Stimulated activated CD4-positive, alpha-beta T cell treated with anti-CD3 and anti-CD28 coated beads, Interleukin-2, amount 100 ng/mL, for 48 hours (primary cell): ENCODE results near the gene CDC16.
"Not testable (repeated sequence)": the region's sequence is repeated elsewhere in the genome, so short reads cannot be mapped to it uniquely, and the experiment has no call there.

ENCODE experiments used
- DNase-seq, 2 donors: peaks; one replicate each; pipeline ENCODE4 v3.0.0-alpha.2; 2020

Gene CDC16

DNA sequence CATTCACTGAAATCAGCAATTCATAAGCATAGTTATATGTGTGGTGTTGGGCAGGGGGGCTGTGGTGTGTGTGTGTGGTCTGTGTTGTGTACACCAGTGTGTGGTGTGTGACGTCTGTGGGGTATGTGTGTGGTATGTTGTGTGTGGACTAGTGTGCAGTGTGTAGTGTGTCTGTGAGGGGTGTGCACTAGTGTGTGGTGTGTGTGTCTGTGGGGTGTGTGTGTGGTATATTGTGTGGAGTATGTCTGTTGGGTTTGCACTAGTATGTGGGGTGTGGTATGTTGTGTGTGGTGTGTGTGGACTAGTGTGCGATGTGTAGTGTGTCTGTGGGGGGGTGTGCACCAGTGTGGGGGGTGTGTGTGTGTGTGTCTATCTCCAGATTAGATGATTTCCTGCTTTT lies 7.2 kb upstream of the CDC16 start:
- no peak for DNase-seq

DNA sequence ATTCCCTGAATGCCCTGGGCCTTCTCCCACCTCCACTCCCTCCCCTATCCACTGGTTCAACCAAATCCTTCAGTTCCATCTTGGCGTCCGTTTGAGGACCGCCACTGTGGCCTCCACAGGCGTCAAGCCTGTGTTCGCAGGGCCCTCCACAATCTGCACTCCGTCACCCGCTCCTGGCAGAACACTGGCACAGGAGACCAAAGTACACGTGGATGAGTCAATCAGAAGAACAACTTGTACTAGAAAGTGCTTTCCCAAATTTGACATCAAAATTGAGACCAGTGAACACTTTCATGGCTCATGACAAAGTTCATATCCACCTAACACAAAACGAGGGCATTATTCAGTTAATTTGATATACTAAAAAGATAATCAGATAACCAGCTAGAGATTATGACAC lies 6.5 kb upstream of the CDC16 start:
- DNase-seq, result no peak

DNA sequence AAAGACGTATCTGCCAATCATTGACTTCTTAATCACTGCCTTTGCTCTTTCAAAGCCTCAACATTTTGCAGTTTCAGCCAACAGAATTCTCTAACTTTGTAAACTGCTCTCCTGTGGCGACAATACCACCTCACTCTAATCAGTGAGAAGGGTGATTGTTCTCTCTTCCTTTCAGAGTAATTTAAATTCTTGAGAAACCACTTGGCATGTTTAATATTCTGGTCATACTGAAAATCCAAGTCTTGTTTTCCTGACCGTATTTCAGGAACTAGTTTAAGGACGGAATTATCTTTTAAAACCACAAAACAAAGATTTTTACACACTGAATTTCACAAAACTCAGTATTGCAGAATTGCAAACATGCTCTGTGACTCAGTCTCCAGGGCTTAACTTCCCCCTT lies 5.2 kb upstream of the CDC16 start:
- DNase-seq, result no peak

DNA sequence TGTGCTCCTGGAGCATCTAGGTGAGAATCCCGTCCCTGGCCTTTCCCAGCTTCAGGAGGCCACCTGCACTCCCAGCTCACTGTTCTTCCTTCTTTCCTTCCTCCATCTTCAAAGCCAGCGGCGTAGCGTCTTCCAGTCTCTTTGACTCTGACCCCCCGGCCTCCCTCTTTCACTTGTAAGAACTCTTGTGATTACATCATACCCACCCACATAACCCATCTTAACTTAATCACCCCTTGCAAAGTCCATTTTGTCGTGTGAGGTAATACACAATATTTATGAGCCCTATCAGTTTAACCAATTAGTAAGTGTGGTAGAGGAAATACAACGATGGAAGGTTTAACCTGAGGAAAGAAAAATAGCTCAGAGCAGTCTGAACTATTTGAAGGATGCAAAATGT lies 4.6 kb upstream of the CDC16 start:
- no peak for DNase-seq

DNA sequence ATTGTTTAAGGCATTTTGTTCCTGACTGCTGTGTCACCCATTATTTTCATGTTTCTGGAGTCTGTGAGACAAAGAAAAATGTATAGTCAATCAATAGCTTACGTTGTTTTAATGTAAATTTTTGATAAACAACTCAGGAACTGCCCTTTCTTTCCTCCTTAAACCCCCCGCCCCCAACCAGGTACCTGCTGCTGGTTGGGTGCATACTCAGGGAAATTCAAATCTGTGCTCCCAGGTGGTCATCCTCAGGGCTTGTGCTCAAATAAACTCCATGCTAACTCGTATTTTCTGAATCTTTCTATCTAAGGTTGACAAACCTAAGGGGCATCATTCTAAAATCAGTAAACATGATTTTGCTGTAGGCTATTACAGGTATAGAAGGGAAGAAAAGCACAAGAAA lies 4.1 kb upstream of the CDC16 start:
- DNase-seq, result no peak

DNA sequence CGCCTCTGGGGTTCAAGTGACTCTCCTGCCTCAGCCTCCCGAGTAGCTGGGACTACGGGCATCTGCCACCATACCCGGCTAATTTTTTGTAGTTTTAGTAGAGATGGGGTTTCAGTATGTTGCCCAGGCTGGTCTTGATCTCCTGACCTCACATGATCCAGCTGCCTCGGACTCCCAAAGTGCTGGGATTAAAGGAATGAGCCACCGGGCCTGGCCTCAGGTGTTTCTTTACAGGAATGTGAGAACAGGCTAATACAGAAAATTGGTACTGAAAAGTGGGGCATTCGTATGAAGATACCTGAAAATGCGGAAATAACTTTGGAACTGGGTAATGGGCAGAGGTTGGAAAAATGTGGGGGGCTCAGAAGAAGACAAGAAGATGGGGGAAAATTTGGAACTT lies 2.8 kb upstream of the CDC16 start:
- DNase-seq, result no peak

DNA sequence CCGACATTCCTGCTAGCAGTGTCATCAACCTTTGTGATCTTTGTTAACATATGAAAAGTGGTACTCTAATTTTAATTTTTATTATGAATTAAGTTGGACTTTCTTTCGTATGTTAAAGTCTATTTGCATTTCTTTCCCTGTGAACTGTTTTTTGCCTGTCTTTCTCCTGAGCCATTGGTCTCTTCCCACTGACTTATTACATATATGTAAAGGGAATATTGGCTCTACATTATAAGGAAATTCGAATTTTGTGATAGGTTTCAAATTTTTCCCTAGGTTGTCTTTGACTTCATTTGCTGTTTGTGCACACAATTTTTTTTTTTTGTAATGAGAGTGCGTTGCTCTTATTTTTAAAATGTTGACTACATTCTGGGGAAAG lies 442 bp upstream of the CDC16 start:
- DNase-seq, result no peak

DNA sequence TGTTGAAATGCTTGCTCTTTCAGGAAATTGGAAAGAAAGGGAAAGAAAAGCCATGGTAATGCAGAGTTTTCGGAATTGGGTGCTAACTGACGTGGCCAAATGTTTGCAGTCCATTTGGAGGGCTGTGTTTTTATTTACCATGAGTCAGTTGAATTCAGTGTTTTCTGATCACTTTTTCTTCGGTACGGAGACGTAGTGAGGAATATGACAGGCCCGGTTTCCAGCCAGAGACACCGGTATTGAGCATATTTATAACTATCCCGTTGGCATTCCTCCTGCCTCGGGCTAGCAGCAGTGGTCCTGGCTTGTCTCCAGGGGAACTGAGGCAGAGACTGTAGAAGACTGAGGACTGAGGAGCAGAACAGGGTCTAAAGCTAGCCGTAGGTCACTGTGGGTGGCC lies 1.0 kb downstream of the CDC16 start:
- DNase-seq, result no peak

DNA sequence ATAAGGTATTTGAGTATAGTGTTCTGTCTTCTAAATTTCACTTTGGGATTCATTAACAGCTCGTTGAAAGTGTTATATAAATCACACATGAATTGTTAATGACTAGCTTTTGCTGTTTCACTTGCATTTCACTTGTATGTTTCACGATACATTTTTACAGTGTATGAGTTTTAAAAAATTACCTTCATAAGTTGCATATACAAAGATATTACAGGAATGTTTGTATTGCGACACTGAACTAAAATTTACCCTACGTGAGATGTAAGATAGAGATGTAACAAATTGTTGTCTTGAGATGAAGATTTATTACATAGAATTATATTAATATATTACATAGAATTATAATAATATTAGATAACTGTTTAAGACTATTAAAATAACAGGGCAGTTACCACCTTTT lies 1.5 kb downstream of the CDC16 start:
- DNase-seq, result no peak

DNA sequence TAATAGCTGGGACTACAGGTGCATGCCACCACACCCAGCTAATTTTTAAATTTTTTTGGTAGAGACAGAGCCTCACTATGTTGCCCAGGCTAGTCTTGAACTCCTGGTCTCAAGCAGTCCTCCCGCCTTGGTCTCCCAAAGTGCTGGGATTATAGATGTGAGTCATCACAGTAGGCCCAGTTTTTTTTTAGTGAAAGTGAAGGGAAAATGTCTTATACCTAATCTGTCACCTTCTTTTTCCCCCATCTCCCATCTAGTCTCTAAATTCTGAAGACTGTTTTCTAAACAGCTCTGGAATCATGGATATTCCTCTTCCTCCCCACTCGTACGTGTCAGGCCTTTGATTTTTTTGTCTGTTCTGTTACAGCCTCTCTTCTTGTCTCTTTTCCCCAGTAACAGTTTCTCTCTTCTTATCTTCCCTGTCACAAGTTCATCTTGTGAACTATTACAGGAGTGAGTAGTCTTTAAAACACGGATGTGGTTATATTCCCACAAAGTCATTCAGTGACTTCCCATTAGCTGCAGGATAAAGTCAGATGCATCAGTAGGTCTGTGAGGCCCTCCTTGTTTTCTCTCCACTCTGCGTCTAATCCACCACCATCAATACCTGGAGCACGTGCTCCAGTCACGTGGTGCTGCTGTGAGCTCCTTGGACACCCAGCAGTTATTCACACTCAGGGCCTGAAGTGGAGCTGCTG lies 2.9 kb downstream of the CDC16 start:
- no peak for DNase-seq

DNA sequence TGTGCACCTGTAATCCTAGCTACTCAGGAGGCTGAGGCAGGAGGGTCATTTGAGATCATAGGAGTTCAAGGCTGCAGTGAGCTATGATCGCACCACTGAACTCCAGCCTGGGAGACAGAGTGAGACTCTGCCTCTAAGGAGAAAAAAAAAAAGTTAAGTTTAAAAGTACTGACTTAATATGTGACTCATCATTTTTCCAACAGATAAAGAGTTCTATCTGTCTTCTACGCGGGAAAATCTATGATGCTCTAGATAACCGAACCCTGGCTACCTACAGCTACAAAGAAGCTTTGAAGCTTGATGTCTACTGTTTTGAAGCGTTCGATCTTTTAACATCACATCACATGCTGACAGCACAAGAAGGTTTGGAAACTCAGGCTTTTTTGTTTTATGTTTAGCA lies 7.2 kb downstream of the CDC16 start:
- DNase-seq, result no peak

DNA sequence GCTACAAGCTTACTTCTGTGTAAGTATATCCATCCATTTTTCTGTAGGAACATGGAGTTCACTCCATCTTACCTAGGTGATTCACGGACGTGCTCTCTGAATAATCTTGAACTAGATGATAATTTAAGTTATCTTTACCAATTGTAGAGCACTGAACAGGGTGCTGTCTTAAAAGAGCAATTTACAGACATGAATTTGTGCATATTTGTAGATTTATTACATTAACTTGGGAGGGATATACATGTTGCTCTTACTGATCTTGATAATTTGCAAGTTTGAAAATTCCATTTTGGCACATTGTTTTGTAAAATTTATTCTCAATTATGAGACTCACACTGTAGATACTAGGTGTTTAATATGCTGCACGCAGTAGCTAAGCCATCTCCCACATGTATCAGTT lies 9.3 kb downstream of the CDC16 start:
- no peak for DNase-seq

DNA sequence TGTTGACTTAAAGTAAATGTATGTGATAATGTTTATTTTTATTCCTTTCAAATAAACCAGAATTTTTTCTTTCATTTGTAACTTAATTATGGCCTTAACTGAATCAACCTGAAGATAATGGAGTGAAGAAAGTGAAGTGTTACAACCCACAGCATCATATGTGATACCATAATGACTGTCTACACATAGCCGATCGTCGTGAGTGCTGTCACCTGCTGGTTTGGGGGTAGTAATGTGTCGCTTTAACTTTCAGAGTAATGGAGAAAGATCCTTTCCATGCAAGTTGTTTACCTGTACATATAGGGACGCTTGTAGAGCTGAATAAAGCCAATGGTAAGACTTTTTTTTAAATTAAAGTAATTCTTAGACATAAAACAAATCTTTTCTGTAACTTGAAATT lies 9.9 kb downstream of the CDC16 start:
- no peak for DNase-seq

DNA sequence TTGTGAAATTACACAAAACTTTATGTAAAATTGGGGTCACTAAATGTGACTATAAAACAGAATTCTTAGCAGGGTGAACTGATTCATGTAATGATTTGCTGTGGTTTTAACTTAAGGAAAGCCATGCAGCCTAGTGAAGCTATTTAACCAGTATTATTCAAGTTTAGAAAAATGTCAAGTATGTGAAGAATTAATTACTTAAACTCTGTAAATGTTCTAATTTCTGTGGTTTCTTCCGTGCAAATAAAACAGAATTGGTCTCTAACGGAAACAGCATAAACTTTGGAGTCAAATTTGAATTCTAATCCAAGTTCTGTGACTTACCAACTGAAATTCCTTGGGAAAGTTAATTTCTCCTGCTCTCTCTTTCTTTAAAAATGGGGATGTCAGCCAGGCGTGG lies 13.3 kb downstream of the CDC16 start:
- no peak for DNase-seq

DNA sequence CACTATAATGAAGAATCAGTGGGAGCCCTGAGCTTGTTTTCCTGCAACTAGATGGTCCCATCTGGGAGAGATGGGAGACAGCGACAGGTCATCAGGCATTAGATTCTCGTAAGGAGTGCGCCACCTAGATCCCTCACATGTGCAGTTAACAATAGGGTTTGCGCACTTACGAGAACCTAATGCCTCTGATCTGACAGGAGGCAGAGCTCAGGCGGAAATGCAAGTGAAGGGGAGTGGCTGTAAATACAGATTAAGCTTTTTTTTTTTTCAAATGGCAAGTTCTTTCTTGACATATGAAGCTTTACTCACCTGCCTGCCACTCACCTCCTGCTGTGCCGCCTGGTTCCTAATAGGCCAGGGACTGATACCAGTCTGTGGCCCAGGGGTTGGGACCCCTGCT lies 14.4 kb downstream of the CDC16 start:
- no peak for DNase-seq

DNA sequence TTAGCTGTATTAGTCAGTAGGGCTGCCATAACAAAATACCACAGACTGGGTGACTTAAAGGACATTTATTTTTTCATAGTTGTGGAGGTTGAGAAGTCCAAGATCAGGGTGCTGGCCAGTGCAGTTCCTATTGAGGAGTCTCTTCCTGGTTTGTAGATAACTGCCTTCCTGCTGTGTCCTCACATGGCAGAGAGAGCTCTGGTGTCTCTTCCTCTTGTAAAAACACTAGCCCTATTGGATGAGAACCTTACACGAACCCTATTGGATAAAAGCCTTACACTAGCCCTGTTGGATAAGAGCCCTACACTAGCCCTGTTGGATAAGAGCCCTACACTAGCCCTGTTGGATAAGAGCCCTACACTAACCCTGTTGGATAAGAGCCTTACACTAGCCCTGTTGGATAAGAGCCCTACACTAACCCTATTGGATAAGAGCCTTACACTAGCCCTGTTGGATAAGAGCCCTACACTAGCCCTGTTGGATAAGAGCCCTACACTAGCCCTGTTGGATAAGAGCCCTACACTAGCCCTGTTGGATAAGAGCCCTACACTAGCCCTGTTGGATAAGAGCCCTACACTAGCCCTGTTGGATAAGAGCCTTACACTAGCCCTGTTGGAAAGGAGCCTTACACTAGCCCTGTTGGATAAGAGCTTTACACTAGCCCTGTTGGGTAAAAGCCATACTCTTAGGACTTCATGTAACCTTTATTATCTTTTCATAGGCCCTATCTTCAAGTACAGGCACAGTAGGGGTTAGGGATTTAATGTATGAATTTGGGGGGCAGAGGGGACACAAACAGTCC lies 17.1 kb downstream of the CDC16 start:
- DNase-seq, result not testable (repeated sequence)

DNA sequence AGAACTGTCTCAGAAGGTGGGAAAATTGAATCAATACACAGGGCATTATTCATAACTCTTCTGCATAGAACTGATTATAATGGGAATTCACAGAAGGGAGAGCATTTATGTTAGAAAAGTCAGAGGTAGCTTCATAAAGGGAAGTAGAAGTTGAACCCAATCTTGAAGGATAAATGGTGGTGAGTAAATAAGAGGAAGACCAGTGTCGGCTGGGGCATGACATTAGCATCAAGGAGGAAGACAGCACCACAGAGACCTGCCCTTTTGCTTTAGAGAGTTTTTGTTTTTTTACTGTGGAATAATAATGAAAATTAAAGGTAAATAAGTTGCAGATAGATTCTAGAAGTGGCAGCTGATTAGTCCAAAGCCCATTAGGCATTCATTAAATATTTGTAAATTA lies 21.9 kb downstream of the CDC16 start:
- no peak for DNase-seq

DNA sequence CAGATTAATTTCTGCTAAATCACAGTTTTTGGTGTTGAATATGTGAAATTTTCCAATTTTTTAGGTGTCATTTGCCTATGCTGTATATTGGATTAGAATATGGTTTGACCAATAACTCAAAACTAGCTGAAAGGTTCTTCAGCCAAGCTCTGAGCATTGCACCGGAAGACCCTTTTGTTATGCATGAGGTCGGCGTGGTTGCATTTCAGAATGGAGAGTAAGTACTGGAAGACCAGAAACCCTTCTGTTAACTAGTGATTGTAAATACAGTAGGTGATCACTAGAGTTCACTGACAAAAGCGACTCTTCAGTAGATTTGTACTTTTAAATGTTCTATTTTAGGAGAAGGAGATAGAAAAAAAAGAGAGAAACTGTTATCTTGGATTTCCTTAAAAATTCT lies 22.3 kb downstream of the CDC16 start:
- no peak for DNase-seq

DNA sequence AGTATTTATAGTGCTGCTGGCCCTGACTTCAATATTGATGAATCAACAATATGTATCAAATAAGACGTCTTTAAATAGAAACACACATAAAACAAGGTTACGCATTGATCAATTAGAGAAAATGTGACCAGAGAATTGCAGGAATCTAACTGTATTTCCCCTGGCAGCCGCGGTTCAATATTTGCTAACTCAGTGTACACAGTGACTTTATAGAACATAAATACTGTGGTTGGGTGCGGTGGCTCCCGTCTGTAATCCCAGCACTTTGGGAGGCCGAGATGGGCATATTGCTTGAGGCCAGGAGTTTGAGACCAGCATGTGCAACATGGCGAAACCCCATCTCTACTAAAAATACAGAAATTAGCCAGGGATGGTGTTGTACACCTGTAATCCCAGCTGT lies 23.9 kb downstream of the CDC16 start:
- DNase-seq, result no peak

DNA sequence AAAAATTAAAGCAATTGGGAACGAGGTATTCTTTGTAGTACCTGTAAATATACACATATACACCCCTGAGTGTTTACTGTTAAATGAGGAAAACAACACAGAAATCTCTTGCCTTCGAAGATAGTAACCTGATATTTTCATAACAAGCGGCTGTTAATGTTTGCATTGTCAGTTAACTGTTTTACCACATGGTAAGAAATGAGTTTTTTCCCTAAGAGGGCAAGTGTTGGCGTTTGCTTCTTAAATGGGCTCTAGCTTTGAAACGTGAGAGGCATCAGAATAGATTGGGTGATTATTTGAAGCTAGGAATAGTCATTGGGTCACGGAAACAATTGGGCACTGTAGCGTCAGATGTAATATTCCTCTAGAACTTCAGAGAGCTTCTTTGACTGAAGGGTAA lies 24.7 kb downstream of the CDC16 start:
- no peak for DNase-seq

DNA sequence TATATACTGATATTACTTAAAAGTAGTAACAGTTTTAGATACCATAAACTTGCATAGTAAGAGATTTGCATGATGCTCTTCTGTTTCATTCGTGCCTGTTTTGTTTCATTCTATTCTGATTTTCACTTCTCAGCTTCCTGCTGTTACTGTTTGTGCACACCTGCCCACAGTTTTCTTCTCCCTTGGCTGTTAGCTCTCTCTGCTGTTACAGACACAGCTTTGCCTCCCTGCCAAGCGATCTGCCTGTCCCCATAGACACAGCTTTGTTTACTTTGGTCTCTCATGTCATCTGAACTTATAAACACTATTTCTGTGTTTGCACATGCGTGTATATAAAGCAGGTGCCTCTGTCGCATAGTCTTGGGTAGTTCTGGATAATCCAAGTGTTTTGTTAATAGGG lies 25.3 kb downstream of the CDC16 start:
- DNase-seq, result no peak

DNA sequence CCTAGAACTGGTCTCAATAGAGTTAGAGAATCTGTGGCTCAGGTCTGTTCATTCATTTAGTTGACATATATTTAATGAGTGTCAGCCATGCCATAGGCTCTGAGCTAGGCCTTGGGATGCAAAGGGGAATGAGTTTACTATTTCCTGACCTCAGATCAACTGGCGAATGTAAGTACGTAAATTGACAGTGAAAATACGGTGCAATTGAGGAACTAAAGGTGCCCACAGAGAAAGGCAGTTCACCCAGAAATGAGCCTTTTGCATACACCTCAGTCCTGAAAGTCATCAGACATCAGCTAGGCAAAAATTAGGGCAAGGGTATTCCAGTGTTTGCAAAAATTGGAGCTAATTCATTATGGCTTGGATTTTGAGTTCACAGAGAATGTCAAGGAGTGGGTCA lies 26.1 kb downstream of the CDC16 start:
- no peak for DNase-seq

DNA sequence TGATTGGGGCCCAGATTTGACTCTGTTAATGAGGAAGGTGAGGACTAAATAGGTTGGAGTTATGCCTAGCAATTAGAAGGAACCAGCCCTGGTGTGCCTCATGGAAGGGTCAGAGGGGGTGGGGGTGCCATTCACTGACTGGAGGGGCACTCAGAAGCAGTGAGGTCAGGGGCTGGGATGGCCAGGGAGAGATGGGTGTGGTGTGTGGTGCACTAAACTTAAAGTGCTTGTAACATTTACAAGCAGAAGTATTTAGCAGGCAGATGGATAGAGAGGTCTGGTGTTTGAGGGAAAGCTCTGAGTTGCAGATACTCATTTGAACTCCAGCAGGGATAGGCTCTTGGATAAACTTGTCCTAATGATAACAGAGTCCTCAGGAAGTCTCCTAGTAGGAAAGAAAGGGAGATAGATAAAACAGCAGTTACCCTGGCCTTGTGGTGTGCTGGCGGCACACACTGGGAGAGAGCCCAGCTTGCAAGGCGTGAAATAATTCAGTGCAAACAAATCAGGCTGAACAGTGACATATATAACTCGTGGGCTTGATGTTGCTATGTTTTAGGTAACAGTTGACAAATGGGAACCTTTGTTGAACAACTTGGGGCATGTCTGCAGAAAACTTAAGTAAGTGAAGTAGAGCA lies 26.8 kb downstream of the CDC16 start:
- no peak for DNase-seq

DNA sequence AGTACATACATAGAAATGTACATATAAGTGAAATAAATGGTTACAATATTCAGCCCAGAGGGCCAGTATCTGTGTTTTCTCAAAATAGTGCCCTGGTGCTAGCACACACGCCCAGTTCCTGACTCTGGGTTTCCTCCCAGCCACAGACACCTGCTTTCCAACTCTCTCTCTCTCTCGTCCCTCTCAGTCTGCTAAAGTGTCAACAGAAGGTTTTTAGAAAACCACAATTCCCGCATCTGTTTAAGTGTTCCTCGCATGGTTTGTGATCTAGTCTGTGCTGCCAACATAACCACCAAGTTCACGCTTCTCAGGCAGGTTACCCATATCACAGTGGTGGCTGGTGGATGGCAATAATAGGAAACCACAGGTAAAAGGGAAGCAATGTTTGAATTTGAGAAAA lies 28.9 kb downstream of the CDC16 start:
- DNase-seq, result no peak
